Activated CD4-positive, alpha-beta T cell treated with anti-CD3 and anti-CD28 coated beads, Interleukin-2, amount 50 U/mL, for 1 hour (primary cell): ENCODE data around the gene GADD45G.
A peak's percentile ranks its signal among the peaks of the same experiment; 100 is the strongest.

Experiments used
- DNase-seq: peaks from one replicate; pipeline ENCODE4 v3.0.0-alpha.2; 2020

GADD45G gene, protein sequence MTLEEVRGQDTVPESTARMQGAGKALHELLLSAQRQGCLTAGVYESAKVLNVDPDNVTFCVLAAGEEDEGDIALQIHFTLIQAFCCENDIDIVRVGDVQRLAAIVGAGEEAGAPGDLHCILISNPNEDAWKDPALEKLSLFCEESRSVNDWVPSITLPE

GRCh38 chr9:89604729-89605464, at the start of gene GADD45G:
GADD45G (plus strand) TSS chr9:89605012; CDS start chr9:89605122, 110 bp downstream.
- peak; percentile 91 for DNase-seq

DNA sequence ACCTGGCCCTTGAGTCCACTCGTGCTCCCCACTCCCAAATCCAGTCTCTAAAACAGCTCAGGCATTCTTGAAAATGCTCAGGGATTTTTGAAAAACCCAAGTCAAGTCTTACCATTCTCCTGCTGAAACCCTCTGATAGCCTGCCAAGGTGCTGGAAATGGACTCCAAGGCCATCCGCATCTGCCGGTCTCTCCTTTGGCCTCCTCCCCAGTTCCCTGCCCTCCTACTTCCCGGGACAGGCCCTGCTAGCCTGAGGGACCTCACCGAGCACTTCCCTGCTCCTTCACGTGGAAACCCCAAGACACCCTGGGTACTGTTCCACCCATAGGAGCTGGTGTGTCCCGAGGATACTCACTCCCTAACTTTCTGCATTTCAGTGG, 49.8 kb upstream of the GADD45G start:
- DNase-seq: no peak

- no peak for DNase-seq
These were observed 49.1 kb upstream of the GADD45G start for GRCh38 chr9:89555451-89556375.

DNA sequence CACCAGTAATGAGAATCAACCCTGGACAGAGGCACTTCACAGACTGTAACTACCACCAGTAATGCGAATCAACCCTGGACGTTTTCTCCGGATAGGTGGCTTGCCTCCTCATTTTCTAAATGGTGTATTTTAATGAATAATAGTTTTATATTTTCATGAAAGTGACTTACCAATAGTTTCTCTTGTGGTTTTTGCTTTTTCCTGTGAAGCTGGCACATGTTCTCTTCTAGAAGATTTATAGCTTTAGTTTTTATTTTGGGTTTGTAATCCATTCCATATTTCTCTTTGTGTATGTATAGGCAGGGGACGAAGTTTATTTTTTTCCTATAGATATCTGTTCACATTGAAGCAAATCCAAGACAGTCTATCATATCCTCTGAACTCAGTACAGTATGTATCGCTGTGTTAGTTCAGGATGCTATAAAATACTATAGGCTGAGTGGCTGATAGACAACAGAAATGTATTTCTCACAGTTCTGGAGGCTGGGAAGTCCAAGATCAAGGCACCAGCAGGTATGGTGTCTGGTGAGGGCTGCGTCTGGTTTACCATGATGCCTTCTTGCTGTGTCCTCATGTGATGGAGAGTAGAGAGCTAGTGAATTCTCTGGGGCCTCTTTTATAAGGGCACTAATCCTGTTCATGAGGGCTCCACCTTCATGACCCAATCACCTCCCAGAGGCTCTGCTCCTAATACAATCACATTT, 46.5 kb upstream of the GADD45G start:
- DNase-seq: no peak

- no peak for DNase-seq
These were observed 45.9 kb upstream of the GADD45G start for GRCh38 chr9:89558948-89559347.

GRCh38 chr9:89562186-89562814, 42.5 kb upstream of the GADD45G start:
- no peak for DNase-seq

DNA sequence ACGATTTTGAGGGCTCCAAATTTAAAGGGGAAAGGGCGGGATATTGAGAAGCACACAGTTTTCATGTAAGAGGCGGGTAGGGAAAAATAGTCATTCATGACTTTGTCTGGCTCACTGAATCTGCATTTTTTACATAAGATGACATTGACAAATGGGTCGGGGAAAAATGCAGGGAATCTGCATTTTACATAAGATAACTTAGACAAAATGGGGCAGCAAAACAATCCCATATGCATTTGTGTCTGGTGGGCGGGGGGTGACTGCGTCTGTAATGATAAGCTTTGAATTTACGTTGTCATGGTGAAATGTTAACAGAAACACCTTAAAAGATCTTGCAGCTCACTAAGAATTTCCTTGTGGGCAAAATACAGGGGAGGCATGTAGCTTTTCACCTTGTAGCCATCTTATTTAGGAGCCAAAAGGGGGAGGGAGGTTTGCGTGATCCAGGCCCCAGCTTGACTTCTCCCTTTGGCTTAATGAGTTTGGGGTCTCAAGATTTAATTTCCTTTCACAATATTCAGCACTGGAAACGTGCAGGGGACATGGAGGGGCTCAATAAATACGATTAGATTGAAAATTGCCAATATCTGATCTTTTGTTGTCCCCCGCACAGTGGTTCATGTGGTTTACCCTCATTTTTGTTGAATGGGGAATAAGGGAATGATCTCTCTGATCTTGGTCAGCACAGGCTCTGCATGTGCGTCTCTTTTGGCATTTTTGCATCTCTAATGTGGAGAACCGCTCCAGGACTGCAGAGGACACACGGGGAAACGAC, 41.1 kb upstream of the GADD45G start:
- no peak for DNase-seq

GRCh38 chr9:89564346-89564878, 40.4 kb upstream of the GADD45G start:
- no peak for DNase-seq

- DNase-seq: no peak
These were observed 37.2 kb upstream of the GADD45G start for GRCh38 chr9:89567649-89568048.

- no peak for DNase-seq
These were observed 30.5 kb upstream of the GADD45G start for GRCh38 chr9:89574309-89574708.

DNA sequence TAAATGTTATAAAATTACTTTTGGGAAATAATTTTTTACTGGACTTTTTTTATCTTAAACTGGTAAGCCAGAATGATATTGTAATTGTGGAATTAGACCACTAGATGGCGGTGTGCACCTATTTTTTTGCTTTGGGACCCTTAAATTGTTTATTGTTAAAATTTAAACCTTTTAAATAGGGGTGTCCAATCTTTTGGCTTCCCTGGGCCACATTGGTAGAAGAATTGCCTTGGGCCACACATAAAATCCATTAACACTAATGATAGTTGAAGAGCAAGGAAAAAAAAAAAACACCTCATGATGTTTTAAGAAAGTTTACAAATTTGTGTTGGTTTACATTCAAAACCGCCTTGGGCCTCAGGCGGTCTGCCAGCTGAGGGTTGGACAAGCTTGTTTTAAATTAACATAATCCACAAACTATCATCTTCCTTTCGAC, 28.4 kb upstream of the GADD45G start:
- DNase-seq: no peak

- DNase-seq: no peak
These were observed 27.4 kb upstream of the GADD45G start for GRCh38 chr9:89577363-89577762.

- DNase-seq: no peak
These were observed 24.9 kb upstream of the GADD45G start for GRCh38 chr9:89579741-89580385.

DNA sequence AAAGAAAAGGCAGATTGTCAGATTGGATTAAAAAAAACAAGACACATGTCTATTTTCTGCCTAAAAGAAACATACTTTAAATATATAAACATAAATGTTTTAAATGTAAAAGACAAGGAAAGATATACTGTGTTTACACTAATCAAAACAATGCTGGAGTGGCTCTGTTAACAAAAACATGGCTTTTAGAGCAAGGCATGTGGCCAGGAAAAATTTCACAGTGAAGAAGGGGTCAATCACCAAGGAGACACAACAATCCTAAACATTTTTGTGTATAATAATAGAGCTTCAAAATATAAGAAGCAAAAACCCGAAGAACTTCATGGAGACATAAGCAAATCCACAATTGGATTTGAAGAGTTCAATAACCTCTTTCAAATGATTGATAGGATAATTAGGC, 18.5 kb upstream of the GADD45G start:
- no peak for DNase-seq

DNA sequence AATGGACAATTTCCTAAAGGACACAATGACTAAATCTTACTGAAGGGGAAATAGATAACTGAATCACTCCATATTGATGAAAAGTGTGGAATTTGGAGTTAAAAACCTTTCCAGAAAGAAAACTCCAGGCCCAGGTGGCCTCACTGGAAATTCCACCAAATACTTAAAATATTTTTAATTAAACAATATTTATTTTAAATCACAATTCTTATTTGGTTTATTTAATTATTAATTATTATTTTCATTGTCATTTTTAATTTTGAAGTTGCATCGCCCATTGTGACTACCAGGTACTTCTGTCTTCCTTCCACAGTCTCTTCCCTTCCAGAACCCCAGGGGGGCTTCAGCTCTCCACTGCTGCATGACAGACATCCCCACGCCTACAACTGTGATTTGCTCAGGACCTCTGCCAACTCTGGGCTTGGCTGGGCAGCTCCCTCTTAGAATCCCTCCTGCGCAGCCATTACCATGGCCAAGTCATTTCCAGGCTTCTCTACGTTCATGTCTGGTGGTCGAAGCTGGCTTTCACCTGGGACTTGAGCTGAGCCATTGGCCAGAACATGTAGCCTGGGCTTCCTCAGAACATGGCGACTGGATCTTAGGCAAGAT, 16.4 kb upstream of the GADD45G start:
- no peak for DNase-seq

- DNase-seq: no peak
These were observed 14.4 kb upstream of the GADD45G start for GRCh38 chr9:89590415-89590814.

GRCh38 chr9:89591274-89592212, 13.3 kb upstream of the GADD45G start:
- no peak for DNase-seq

DNA sequence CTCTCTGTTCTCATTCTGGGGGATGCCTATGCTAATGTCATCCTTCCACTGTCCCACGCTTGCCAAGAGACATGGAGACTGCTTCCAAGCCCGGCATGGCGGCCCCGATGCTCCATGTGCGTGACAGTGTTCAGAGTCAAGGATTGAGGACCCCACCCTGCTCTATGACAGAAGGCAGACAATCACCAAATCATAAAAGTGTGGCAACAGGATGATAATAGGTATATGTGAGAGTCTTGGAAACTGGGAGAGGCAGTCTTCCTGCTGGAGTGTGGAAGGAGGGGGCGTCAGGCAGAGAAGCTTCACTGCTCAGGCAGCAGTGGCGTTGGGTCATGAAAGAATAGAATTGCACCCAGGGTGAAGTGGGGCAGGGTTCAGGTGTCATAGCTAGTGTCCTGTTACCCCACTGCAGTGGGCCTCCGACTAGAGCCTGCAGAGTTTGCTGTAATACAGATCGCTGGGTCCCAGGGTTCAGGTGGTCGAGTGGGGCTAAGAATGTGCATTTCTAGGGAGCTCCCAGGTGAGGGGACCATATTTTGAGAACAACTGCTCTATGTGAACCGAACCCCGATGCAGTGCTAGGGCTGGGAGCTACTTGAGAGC, 12.5 kb upstream of the GADD45G start:
- DNase-seq: no peak
